ENCODE data around the gene PAM.

The PAM gene

DNA sequence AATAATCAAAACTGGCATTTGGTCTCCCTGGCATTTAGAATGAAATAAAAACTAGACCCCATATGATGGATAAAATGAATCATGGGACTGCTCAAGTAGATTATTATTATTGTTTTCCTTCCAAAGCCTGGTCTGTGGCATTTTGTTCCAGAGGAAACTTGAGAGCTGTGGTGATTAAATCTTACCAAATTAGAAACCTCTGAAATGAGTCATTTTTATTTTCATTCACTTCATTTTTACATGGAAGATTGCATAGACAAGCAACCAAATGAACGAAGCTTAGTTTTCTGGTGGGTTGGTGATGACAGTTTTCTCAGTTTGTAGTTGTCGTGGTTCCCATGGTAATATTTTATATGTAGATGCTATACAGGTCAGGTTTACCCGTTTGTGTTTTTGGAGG, 23.4 kb downstream of the PAM start:
- Mint-ChIP-seq H3K36me3 (peaks cover 2 to 6% of the 10 kb centered on the region in 2 donors), H3K4me3 (no peak overlapping the region), H3K9me3 (peaks cover 0 to 2% of the 10 kb centered on the region in 2 donors), H3K27ac (peak overlapping the region; percentile 20), H3K4me1 (peaks cover 14 to 32% of the 10 kb centered on the region in 2 donors), H3K27me3 (no peaks in the 10 kb centered on the region)
- ATAC-seq (replicated peaks) (peak; percentile 64 to 65), DNase-seq (no peak)

GRCh38 chr5:102781359-102781758, 26.3 kb downstream of the PAM start:
- no peaks in the 10 kb centered on the region for H3K27me3 Mint-ChIP-seq
- peaks cover 4 to 12% of the 10 kb centered on the region in 2 donors for H3K36me3 Mint-ChIP-seq
- H3K4me3 Mint-ChIP-seq, result no peak overlapping the region
- DNase-seq (no peak), ATAC-seq (replicated peaks) (no peak)
- peaks cover 16 to 38% of the 10 kb centered on the region in 2 donors for H3K4me1 Mint-ChIP-seq
- H3K27ac Mint-ChIP-seq, result no peak overlapping the region
- H3K9me3 Mint-ChIP-seq, result peaks cover 0 to 8% of the 10 kb centered on the region in 2 donors

DNA sequence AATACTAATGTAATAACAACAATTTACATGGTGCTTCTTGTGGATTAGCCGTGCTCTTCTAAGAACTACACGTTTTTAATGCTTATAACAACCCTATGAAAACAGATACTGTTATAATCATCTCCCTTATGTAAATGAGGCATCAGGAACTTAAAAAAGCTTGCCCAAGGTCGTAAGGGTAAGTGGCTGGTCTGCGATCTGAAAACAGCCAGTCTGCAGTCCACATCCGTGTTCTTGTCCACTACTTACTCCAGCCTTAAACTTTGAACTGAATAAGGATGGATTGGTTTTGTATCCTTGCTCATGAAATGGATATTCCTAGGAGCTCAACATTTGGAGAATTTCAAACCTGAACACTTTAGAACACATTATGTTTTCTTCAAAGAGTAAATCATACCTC, 26.7 kb downstream of the PAM start:
- Mint-ChIP-seq H3K4me1 (peaks cover 16 to 38% of the 10 kb centered on the region in 2 donors), H3K9me3 (peaks cover 0 to 8% of the 10 kb centered on the region in 2 donors), H3K36me3 (peaks cover 4 to 12% of the 10 kb centered on the region in 2 donors), H3K4me3 (no peak overlapping the region), H3K27ac (no peak overlapping the region), H3K27me3 (no peaks in the 10 kb centered on the region)
- ATAC-seq (replicated peaks), result no peak
- no peak for DNase-seq

DNA sequence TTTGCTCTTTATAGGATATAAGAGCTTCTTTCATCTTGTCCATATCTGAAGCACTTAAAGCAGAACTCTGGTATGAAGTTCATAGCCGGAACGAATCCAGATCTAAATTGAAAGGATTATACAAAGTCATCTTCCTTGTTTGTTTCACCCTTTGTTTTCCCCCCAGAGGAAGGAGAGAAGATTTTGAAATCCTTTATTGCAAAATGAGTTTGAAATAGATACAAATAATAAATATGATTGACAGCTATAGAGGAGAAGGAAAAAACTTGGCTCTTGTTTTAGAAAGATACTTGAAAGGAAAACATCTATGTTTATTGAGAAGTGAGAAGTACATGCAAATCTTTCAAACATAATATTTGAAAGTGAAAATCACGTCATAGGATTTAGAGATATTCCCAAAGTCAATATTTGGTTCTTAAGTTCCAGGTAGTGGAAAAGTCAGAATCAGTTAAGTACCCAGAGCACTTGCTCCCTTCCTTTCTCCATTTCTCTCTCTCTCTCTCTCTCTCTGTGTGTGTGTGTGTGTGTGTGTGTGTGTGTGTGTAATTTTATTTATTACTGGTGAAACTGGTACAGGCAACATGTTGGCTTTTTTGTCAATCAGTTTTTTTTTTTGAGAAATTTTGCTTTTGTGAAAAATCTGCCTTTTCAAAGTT, 27.2 kb downstream of the PAM start:
- no peak overlapping the region for H3K27ac Mint-ChIP-seq
- H3K27me3 Mint-ChIP-seq, result no peaks in the 10 kb centered on the region
- peaks cover 0 to 8% of the 10 kb centered on the region in 2 donors for H3K9me3 Mint-ChIP-seq
- H3K36me3 Mint-ChIP-seq, result peaks cover 4 to 12% of the 10 kb centered on the region in 2 donors
- peaks cover 14 to 33% of the 10 kb centered on the region in 2 donors for H3K4me1 Mint-ChIP-seq
- DNase-seq (no peak), ATAC-seq (replicated peaks) (no peak)
- H3K4me3 Mint-ChIP-seq, result no peak overlapping the region

GRCh38 chr5:102787134-102787533, 32.0 kb downstream of the PAM start:
- no peaks in the 10 kb centered on the region for H3K27me3 Mint-ChIP-seq
- H3K4me1 Mint-ChIP-seq, result peaks cover 4 to 11% of the 10 kb centered on the region in 2 donors
- H3K9me3 Mint-ChIP-seq, result peaks cover 0 to 8% of the 10 kb centered on the region in 2 donors
- DNase-seq, result no peak
- H3K36me3 Mint-ChIP-seq, result peaks cover 4 to 12% of the 10 kb centered on the region in 2 donors
- no peak overlapping the region for H3K4me3 Mint-ChIP-seq
- H3K27ac Mint-ChIP-seq, result no peak overlapping the region
- no peak for ATAC-seq (replicated peaks)

DNA sequence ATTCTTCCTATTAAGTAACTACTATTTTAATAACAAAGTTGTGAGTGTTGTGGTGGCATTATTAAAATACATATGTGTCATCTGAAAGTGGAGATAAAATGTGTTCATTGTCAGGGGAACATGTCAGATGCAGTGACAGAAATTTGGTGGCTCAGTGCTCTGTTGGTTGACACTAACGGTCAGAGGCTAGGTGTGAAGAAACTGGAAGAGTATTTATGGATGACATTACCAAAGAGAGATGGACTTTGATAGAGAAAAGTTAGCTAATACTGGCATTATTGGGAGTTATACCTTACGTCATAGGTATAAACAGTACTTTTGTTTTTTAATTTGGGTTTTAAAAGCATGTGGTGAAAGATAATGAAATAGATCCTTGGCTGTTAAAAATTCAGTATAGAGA, 33.7 kb downstream of the PAM start:
- Mint-ChIP-seq H3K27ac (no peak overlapping the region), H3K36me3 (peaks cover 4 to 12% of the 10 kb centered on the region in 2 donors), H3K4me3 (no peak overlapping the region), H3K27me3 (no peaks in the 10 kb centered on the region), H3K9me3 (peaks cover 0 to 8% of the 10 kb centered on the region in 2 donors), H3K4me1 (peaks cover 2 to 11% of the 10 kb centered on the region in 2 donors)
- DNase-seq (no peak), ATAC-seq (replicated peaks) (no peak)

DNA sequence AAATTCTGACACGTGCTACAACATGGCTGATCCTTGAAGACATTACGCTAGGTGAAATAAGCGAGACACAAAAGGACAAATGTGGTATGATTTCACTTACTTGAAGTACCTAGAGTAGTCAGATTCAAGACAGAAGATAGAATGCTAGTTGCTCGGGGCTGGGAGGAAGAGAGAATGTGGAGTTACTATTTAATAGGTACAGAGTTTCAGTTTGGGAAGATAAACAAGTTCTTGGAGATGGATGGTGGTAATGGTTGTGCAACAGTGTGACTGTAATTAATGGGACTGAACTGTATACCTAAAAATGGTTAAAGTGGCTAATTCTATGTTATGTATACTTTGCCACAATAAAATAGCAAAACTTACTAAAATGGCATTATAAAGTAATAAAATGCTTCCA, 34.4 kb downstream of the PAM start:
- Mint-ChIP-seq H3K27ac (no peak overlapping the region), H3K9me3 (peaks cover 0 to 5% of the 10 kb centered on the region in 2 donors), H3K27me3 (no peaks in the 10 kb centered on the region), H3K36me3 (peaks cover 0 to 7% of the 10 kb centered on the region in 2 donors), H3K4me1 (peaks cover 2 to 11% of the 10 kb centered on the region in 2 donors), H3K4me3 (no peak overlapping the region)
- DNase-seq (no peak), ATAC-seq (replicated peaks) (no peak)

DNA sequence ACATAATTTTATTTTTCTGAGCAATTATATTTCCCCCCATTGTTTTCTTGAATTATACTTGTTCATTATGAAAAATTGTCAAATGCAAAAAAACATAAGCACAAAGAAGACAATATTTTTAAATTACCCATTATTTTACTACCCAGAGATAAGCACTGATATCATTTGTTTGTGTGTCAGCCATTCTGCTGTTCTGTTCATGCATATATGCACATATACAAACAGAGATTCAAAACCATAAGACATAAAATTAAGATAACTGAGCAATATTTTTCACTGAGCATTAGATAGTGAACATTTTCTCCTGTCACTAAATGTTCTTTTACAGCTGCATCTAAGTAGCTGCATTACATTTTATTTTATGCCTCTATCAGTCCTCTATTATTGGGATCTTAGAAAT, 35.6 kb downstream of the PAM start:
- H3K9me3 Mint-ChIP-seq, result no peaks in the 10 kb centered on the region
- DNase-seq, result no peak
- no peaks in the 10 kb centered on the region for H3K36me3 Mint-ChIP-seq
- H3K4me3 Mint-ChIP-seq, result no peak overlapping the region
- H3K27ac Mint-ChIP-seq, result no peak overlapping the region
- ATAC-seq (replicated peaks), result no peak
- H3K4me1 Mint-ChIP-seq, result no peaks in the 10 kb centered on the region
- no peaks in the 10 kb centered on the region for H3K27me3 Mint-ChIP-seq

- DNase-seq, result no peak
- no peak overlapping the region for H3K27ac Mint-ChIP-seq
Observed at GRCh38 chr5:102792705-102793104, 37.6 kb downstream of the PAM start.

GRCh38 chr5:102794047-102794446, 38.9 kb downstream of the PAM start:
- H3K36me3 Mint-ChIP-seq, result no peaks in the 10 kb centered on the region
- H3K4me3 Mint-ChIP-seq, result no peak overlapping the region
- H3K4me1 Mint-ChIP-seq, result no peaks in the 10 kb centered on the region
- DNase-seq (no peak), ATAC-seq (replicated peaks) (no peak)
- no peak overlapping the region for H3K27ac Mint-ChIP-seq
- H3K27me3 Mint-ChIP-seq, result no peaks in the 10 kb centered on the region
- no peaks in the 10 kb centered on the region for H3K9me3 Mint-ChIP-seq

More at GRCh38 chr5:102792705-102793104, 37.6 kb downstream of the PAM start:
- Mint-ChIP-seq H3K4me1 (no peaks in the 10 kb centered on the region), H3K9me3 (no peaks in the 10 kb centered on the region), H3K4me3 (no peak overlapping the region), H3K36me3 (no peaks in the 10 kb centered on the region), H3K27me3 (no peaks in the 10 kb centered on the region)
- no peak for ATAC-seq (replicated peaks)

DNA sequence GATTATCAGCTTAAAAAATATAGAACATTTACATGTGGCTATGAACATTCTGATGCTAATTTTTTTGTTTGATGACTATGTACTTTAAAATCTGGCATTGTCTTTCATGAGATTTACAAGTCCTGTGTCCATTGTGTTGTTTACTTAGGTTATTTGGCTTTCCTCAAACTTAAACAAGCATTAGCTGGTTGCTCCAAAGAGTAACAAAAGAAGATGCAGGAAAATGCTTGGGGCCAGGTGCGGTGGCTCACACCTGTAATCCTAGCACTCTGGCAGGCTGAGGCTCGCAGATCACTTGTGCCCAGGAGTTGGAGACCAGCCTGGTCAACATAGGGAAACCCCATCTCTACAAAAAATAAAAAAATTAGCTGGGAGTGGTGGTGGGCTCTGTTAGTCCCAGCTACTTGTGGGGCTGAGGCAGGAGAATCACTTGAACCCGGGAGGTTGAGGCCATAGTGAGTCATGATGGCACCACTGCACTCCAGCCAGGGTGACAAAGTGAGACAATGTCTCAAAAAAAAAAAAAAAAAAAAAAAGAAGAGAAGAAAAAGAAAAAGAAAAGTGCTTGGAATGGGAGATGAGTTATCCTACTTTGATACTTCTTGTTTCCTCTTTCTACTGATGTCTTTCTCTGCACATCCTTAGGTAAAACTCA, 39.7 kb downstream of the PAM start:
- peaks cover 0 to 1% of the 10 kb centered on the region in 2 donors for H3K4me1 Mint-ChIP-seq
- no peak for ATAC-seq (replicated peaks)
- no peaks in the 10 kb centered on the region for H3K27me3 Mint-ChIP-seq
- H3K4me3 Mint-ChIP-seq, result no peak overlapping the region
- H3K27ac Mint-ChIP-seq, result no peak overlapping the region
- H3K36me3 Mint-ChIP-seq, result no peaks in the 10 kb centered on the region
- no peak for DNase-seq
- H3K9me3 Mint-ChIP-seq, result no peaks in the 10 kb centered on the region

- Mint-ChIP-seq H3K27me3 (no peaks in the 10 kb centered on the region), H3K36me3 (no peaks in the 10 kb centered on the region), H3K4me3 (no peak overlapping the region), H3K27ac (no peak overlapping the region), H3K4me1 (peaks cover 0 to 8% of the 10 kb centered on the region in 2 donors), H3K9me3 (no peaks in the 10 kb centered on the region)
- ATAC-seq (replicated peaks), result no peak
- DNase-seq, result no peak
Observed at GRCh38 chr5:102795526-102795925, 40.4 kb downstream of the PAM start.

DNA sequence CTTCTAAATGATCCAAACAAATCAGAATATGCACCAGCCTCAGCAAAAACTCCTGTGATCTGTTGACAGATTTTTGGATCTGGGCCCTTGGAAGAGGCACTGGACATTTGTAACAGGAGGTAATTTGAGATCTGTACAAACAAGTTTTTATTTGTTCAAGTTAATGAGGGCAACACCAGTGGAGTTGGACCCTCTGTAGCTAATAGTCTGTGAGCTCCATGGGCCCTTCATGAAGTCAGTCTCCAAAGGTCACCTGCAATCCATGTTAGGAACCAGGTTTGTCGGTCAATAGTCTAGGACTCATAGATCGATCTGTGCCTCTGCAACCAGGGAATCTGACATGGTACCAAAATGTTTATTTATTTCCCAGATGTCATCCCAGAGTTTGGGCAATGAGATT, 40.9 kb downstream of the PAM start:
- H3K4me3 Mint-ChIP-seq, result no peak overlapping the region
- no peaks in the 10 kb centered on the region for H3K36me3 Mint-ChIP-seq
- no peaks in the 10 kb centered on the region for H3K27me3 Mint-ChIP-seq
- no peak for ATAC-seq (replicated peaks)
- no peaks in the 10 kb centered on the region for H3K9me3 Mint-ChIP-seq
- DNase-seq, result no peak
- H3K27ac Mint-ChIP-seq, result no peak overlapping the region
- peaks cover 0 to 10% of the 10 kb centered on the region in 2 donors for H3K4me1 Mint-ChIP-seq

GRCh38 chr5:102796498-102796897, 41.4 kb downstream of the PAM start:
- ATAC-seq (replicated peaks) (no peak), DNase-seq (no peak)
- no peaks in the 10 kb centered on the region for H3K9me3 Mint-ChIP-seq
- H3K36me3 Mint-ChIP-seq, result peaks cover 0 to 2% of the 10 kb centered on the region in 2 donors
- H3K27ac Mint-ChIP-seq, result no peak overlapping the region
- no peaks in the 10 kb centered on the region for H3K27me3 Mint-ChIP-seq
- H3K4me1 Mint-ChIP-seq, result peaks cover 2 to 14% of the 10 kb centered on the region in 2 donors
- no peak overlapping the region for H3K4me3 Mint-ChIP-seq

- no peak for ATAC-seq (replicated peaks)
- peaks cover 0 to 2% of the 10 kb centered on the region in 2 donors for H3K36me3 Mint-ChIP-seq
Observed at GRCh38 chr5:102797322-102797884, 42.3 kb downstream of the PAM start.

More at GRCh38 chr5:102797322-102797884, 42.3 kb downstream of the PAM start:
- Mint-ChIP-seq H3K4me1 (peaks cover 3 to 22% of the 10 kb centered on the region in 2 donors), H3K9me3 (no peaks in the 10 kb centered on the region), H3K4me3 (no peak overlapping the region), H3K27ac (no peak overlapping the region), H3K27me3 (no peaks in the 10 kb centered on the region)
- no peak for DNase-seq
